H54 (cell line): Measurements from ENCODE around the gene LRRC14B.
"Not testable (repeated sequence)": the region's sequence is repeated elsewhere in the genome, so short reads cannot be mapped to it uniquely, and the experiment has no call there.

Source experiments
- DNase-seq: peaks from one replicate; pipeline ENCODE4 v3.0.0; 2011; ENCODE audit warnings: low spot score, mixed read lengths; ENCODE audit not compliant: insufficient read length
- FAIRE-seq: peaks from 3 replicates; lab custom pipeline; 2011; peaks lifted over from hg19 to GRCh38; lab: Jason Lieb, UNC
- POLR2A ChIP-seq: IDR thresholded peaks from 2 replicates; pipeline ENCODE4 v1.6.1; 2011; ENCODE audit warnings: low read depth, mild to moderate bottlenecking, low read length

LRRC14B gene

GRCh38 chr5:195401-196160 lies 4.3 kb downstream of the LRRC14B start:
- no peak for TF ChIP-seq POLR2A
- no peak for FAIRE-seq
- no peak for DNase-seq

GRCh38 chr5:196350-196749 lies 5.1 kb downstream of the LRRC14B start:
- no peak for TF ChIP-seq POLR2A

DNA sequence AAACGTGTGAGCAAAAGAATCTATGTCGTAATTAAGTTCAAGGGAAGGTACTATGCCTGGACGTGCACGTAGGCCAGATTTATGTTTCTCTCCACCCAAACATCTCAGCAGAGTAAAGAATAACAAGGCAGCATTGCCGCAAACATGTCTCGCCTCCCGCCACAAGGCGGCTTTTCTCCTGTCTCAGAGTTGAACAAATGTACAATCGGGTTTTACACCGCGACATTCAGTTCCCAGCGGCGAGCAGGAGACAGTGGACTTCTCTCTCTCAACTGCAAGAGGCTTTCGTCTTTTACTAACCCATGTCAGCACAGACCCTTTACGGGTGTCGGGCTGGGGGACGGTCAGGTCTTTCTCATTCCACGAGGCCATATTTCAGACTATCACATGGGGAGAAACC lies 5.7 kb downstream of the LRRC14B start:
- not testable (repeated sequence) for FAIRE-seq, DNase-seq

More at GRCh38 chr5:196350-196749, 5.1 kb downstream of the LRRC14B start:
- FAIRE-seq (no peak), DNase-seq (no peak)

DNA sequence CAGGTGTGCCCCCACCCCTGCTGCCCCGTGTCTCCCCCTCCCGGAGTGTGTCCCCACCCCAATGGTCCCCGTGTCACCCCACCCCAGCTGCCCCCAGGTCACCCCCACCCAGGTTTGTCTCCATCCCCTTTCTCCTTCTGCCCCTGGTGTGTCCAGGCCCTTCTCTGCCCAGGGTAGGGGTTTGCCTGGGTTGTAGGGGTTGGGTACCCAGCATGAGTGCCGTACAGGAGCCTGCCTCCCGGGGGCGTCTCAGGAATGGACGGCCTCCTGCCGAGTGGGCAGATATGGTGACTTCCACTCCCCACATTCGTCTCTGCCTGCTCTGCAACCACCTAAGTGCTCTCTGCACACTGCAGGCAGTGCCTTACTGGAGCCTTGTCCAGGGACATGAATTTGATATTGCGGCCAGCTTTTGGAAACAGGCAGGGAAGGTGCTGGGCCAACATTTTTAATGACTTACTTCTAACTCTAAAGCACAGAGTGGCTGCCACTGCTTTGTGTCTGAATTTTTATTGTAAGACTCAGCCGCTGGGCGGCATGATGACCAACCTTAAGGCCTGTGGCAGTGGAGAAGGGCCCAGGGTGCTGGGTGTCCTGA lies 6.7 kb downstream of the LRRC14B start:
- TF ChIP-seq POLR2A = no peak
- no peak for FAIRE-seq
- DNase-seq = no peak

GRCh38 chr5:198516-199196 lies 7.4 kb downstream of the LRRC14B start:
- TF ChIP-seq POLR2A = no peak
- FAIRE-seq = no peak
- DNase-seq = no peak

- FAIRE-seq (no peak), DNase-seq (no peak)
- no peak for TF ChIP-seq POLR2A
These were observed 8.1 kb downstream of the LRRC14B start for GRCh38 chr5:199197-199949.

DNA sequence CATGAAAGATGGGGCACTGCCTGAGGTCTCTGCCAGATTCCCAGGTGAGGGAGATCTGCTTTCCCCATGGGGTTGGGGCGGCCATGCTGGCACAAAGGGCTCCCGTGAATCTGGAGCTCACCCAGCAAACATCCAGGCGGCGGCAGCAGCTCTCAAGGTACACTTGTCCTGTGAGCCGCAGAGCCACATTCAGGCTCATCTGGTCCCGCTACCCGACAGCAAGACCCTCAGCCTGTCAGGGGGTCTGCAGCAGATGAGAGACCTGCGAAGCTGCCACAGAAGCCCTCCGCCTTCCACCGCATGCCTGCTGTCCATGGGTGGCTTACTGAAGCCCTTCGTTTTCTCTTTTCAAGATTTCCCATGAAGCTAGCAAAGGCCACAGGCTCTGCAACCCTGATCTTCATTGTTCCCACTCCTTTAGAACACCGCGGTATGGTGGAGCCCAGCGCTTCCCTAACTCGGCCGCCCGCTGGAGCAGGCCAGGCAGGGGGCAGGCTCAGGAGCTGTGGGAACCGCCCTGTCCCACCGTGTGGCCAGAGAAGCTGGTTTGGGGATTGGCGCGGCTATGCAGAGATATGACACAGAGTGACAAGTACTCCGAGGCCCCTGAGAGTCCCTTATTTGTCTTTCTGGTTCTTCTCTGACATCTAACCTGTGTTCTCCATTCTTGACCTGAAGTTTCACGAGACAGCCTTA lies 8.8 kb downstream of the LRRC14B start:
- DNase-seq (no peak), FAIRE-seq (no peak)
- no peak for TF ChIP-seq POLR2A

- no peak for FAIRE-seq
- TF ChIP-seq POLR2A = no peak
- DNase-seq = no peak
These were observed 9.7 kb downstream of the LRRC14B start for GRCh38 chr5:200985-201384.

DNA sequence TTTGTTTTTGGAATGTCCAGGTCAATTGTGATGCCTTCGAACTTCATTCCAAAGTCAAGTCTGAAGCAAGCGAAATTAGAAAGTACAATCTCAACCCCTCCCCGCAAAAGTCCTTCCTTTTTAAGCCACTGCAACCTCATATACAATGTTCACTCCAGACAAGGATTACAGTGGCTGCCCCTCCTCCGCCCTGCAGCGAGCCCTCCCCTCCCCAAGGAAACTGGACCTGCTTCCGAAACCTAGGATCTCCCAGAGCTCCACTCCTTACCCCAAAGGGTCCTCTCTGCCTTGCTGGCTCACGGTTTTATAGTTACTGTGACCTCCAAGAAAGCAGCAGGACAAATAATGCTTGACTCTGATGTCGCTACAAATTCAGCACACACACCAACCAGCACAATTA lies 10.4 kb downstream of the LRRC14B start:
- no peak for TF ChIP-seq POLR2A
- FAIRE-seq = no peak
- no peak for DNase-seq

DNA sequence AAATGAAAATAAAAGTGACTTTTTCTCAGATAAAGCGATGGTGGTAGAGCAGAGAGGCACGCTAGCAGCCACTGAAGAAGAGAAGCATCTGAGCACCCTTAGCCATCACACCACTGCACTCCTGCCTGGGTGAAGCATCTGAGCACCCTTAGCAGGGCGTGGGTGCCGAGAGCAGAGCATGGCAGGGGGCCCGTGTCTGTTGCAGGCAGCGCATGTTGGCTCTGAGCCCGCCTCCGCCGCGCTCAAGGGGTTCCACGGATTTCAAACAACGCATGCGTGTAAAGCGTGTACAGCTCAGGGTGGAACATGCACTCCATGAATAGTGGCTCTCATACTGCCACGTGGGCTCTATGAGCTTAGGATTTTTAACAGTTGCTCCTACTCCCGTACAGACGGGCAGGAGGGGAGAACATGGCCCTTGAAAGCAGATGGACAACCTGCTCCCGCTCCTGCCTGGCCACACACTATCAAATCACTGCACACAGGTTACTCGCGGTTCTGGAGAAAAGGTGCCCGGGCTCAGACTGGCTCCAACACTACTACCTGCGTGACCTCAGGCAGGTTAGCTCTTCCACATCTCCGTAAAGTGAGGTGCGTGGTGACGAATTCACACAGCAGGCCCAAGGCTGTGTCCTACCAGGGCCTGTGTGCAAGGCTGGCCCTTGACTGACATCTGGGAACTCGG lies 12.1 kb downstream of the LRRC14B start:
- FAIRE-seq (no peak), DNase-seq (no peak)
- no peak for TF ChIP-seq POLR2A

DNA sequence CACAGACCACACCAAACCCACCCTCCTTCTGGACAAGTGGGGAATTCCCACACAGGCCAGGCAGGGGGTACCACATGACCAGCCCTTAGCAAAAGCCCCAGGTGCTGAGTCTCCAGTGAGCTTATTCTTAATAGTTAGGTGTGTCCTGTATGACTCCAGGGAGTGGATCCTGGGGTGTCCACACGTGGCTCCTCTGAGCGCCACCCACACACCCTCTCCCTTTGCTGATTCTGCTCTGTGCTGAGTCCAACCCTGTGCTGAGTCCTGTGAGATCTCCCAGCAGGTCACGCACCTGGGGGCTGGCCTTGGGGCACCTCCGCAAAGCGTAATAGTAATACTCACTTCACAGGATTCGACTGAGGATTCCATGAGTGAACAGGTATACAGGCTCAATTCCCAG lies 12.7 kb downstream of the LRRC14B start:
- TF ChIP-seq POLR2A = no peak
- FAIRE-seq (no peak), DNase-seq (no peak)

GRCh38 chr5:204462-204861 lies 13.2 kb downstream of the LRRC14B start:
- no peak for TF ChIP-seq POLR2A
- DNase-seq = no peak
- no peak for FAIRE-seq

DNA sequence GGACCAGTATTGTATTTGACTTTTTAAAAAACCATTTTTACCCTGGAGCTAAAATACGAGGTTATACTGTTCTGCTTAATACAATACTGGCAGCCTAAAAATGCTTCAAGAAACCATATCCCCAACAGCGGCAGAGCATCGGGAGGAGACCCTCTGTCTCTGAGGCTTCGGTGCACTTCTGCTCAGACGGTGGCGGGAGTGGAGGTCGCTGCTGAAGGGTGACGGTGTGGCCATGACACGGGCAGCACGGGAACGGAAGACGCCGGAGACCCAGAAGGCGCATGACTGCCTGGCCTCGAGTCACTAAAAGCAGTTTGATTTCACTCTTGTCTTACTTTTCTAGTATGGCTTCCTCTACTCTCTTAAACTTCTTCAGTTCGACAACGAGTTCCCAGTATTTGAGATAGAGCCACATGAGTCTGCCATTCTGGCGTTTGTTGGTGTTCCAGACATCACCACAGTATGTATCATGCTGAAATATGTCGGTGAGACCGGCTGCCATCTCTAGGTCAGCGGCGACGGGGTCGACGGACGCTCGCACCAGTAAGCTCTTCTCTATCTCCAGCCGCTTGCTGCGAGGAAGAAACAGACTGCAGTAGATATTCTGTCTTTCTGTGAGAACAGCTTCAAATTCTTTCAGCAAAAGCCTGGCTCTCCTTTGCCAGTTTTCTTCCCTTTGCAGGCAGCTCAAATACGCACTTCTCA lies 13.8 kb downstream of the LRRC14B start:
- DNase-seq = no peak
- TF ChIP-seq POLR2A = no peak
- no peak for FAIRE-seq
